Measurements from ENCODE around the gene MSGN1. TPM values are rescaled to one million over a fixed set of nuclear protein-coding genes. Genes with fewer than 3 reads are reported as not detected.

MSGN1 gene
- total RNA-seq, 1 experiment from 2014 or later = not detected

DNA sequence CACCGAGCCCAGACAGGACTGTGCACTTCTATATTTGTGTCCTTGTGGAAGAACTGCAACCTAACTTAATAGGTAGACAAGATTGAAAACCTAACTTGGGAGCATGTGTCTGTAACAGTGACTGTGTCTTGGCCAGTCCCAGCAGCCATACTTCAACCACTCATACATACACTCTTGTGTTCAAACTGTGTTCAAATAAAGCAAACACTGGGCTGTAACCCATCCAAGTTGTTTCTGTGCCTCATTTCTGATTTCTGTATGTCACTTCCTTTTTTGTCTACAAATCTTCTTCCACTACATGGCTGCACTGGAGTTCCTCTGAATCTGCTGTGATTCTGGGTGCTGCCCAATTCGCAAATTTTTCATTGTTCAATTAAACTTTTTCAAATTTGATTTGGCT, 31.0 kb downstream of the MSGN1 start:
- Histone ChIP-seq H3K18ac (ENCODE audit: insufficient read length, low read depth, low read length) (no peak overlapping the region), H3K23me2 (ENCODE audit: insufficient read length, low read depth, low read length, poor library complexity, severe bottlenecking) (no peaks in the 10 kb centered on the region), H3K9ac (ENCODE audit: extremely low read depth, insufficient read length, low read length) (no peak overlapping the region), H3K79me1 (ENCODE audit: insufficient read depth, low read depth, low read length, poor library complexity, severe bottlenecking) (no peaks in the 10 kb centered on the region), H3K9me3 (ENCODE audit: control insufficient read depth, low read depth, low read length) (no peaks in the 10 kb centered on the region), H2AFZ (ENCODE audit: low read length) (no peak overlapping the region), H3K14ac (ENCODE audit: insufficient read depth, low read length) (no peak overlapping the region), H3K23ac (ENCODE audit: insufficient read length, low read depth, low read length) (no peak overlapping the region), H4K8ac (replicated peaks; ENCODE audit: insufficient read length, low read depth, low read length) (no peak overlapping the region), H3K4me2 (ENCODE audit: insufficient read depth, insufficient read length, low read length) (no peak overlapping the region), H2BK120ac (ENCODE audit: low read depth, low read length, poor library complexity, severe bottlenecking) (no peak overlapping the region), H3T11ph (ENCODE audit: low read length) (no peak overlapping the region), H4K91ac (ENCODE audit: insufficient read length, low read depth, low read length) (no peak overlapping the region), H4K5ac (ENCODE audit: insufficient read length, low read depth, low read length) (no peak overlapping the region), H3K27me3 (ENCODE audit: insufficient read depth, low read length) (no peaks in the 10 kb centered on the region), H2BK12ac (ENCODE audit: insufficient read length, low read depth, low read length) (no peak overlapping the region), H2BK20ac (ENCODE audit: low read depth, low read length, poor library complexity, severe bottlenecking) (no peak overlapping the region), H3K56ac (ENCODE audit: insufficient read length, low read depth, low read length) (no peak overlapping the region), H3K79me2 (ENCODE audit: insufficient read depth, low read length) (no peaks in the 10 kb centered on the region), H3K4ac (ENCODE audit: low read depth, low read length) (no peak overlapping the region), H2BK15ac (ENCODE audit: low read depth, low read length) (no peak overlapping the region), H2AK5ac (ENCODE audit: insufficient read length, low read length) (no peak overlapping the region), H2BK5ac (ENCODE audit: insufficient read length, low read length) (no peak overlapping the region), H3K27ac (ENCODE audit: insufficient read length, low read depth, low read length) (no peak overlapping the region), H3K4me1 (ENCODE audit: insufficient read depth, low read length) (no peaks in the 10 kb centered on the region), H4K20me1 (ENCODE audit: control insufficient read depth, insufficient read depth, insufficient read length) (no peaks in the 10 kb centered on the region)
- no peak for TF ChIP-seq CTCF (conservative IDR thresholded peaks at IDR 0.05)
- DNase-seq = no peak
- Mint-ChIP-seq H3K4me3 (no peak overlapping the region), H3K27me3 (ENCODE audit: low read depth) (peaks cover 2% of the 10 kb centered on the region; the same call in 1 of the 2 replicates), H3K9me3 (no peaks in the 10 kb centered on the region), H3K4me1 (peaks cover 2 to 3% of the 10 kb centered on the region in 2 experiments; a peak in 2 of 4 replicates), H3K36me3 (ENCODE audit: insufficient read depth in 1 of 3, low read depth in 3 of 3) (no peaks in the 10 kb centered on the region), H3K27ac (no peak overlapping the region)
- WGBS (ENCODE audit: extremely low coverage, insufficient read length, low lambda C conversion rate) = no CpG with 5 or more reads among the region's 2 CpGs

All from H9 (cell line).